H1 (cell line): Measurements from ENCODE around the gene MYH7. TPM values are rescaled to one million over a fixed set of nuclear protein-coding genes. Genes with fewer than 3 reads are reported as not detected.

Source experiments
- ATF3 ChIP-seq: IDR thresholded peaks from 2 replicates; pipeline ENCODE4 v1.6.1; 2011; ENCODE audit warnings: low read depth, mild to moderate bottlenecking, low read length; ENCODE audit not compliant: insufficient read depth
- BCL11A ChIP-seq, 2 experiments: IDR thresholded peaks; one replicate each; pipeline ENCODE4 v1.6.1; 2011; ENCODE audit warnings: low read depth in 2 of 2, low read length in 2 of 2, mild to moderate bottlenecking in 2 of 2
- BRCA1 ChIP-seq: IDR thresholded peaks from 2 replicates; pipeline ENCODE4 v1.6.1; 2012; ENCODE audit warnings: low read depth, low read length, improper control_type of control experiment
- EGR1 ChIP-seq: IDR thresholded peaks from 2 replicates; pipeline ENCODE4 v1.6.1; 2011; ENCODE audit warnings: low read depth, low read length, borderline replicate concordance
- EZH2 ChIP-seq: fragments of 200-600 bp; sonication (generic); IDR thresholded peaks from 2 replicates; pipeline ENCODE4 v1.7.1; 2012; ENCODE audit warnings: low read depth, mild to moderate bottlenecking, moderate library complexity, low read length, inconsistent platforms; ENCODE audit not compliant: severe bottlenecking
- GTF2F1 ChIP-seq: IDR thresholded peaks from 2 replicates; pipeline ENCODE4 v1.6.1; 2012; ENCODE audit warnings: low read depth, low read length, improper control_type of control experiment, borderline replicate concordance
- HDAC2 ChIP-seq, 2 experiments: fragments of 300-600 bp in 1 of 2; sonication (generic) in 1 of 2; IDR thresholded peaks; 2 replicates each; pipeline ENCODE4 v1.6.1; 2011 to 2012; ENCODE audit warnings: low read depth in 2 of 2, low read length in 2 of 2, mild to moderate bottlenecking in 2 of 2, moderate library complexity in 2 of 2, borderline replicate concordance in 1 of 2, inconsistent platforms in 1 of 2
- JUND ChIP-seq: IDR thresholded peaks from 2 replicates; pipeline ENCODE4 v1.6.1; 2011; ENCODE audit warnings: mild to moderate bottlenecking, improper control_type of control experiment, low read length
- KDM1A ChIP-seq: fragments of 200-600, 300-600 bp; sonication (generic); IDR thresholded peaks from 2 replicates; pipeline ENCODE4 v1.7.1; 2016; ENCODE audit warnings: mild to moderate bottlenecking, low read length, borderline replicate concordance
- KDM4A ChIP-seq: IDR thresholded peaks from one replicate; pipeline ENCODE4 v1.7.1; 2012; ENCODE audit warnings: low read depth, mild to moderate bottlenecking, moderate library complexity, low read length, inconsistent platforms; ENCODE audit not compliant: severe bottlenecking
- MAFK ChIP-seq: IDR thresholded peaks from 2 replicates; pipeline ENCODE4 v1.6.1; 2012; ENCODE audit warnings: low read depth, mild to moderate bottlenecking, improper control_type of control experiment, low read length
- MAX ChIP-seq: IDR thresholded peaks from 2 replicates; pipeline ENCODE4 v1.6.1; 2012; ENCODE audit warnings: inconsistent platforms
- PHF8 ChIP-seq: fragments of 200-600 bp; sonication (generic); conservative IDR thresholded peaks from 2 replicates; pipeline ENCODE4 v1.7.1; 2012; ENCODE audit warnings: low read depth, mild to moderate bottlenecking, inconsistent platforms, low read length, moderate library complexity
- POLR2A ChIP-seq, 2 experiments: IDR thresholded peaks; 1 replicate in 1 of 2; 2 replicates in 1 of 2; pipeline ENCODE4 v1.6.1; 2011; ENCODE audit warnings: low read depth in 2 of 2, low read length in 2 of 2, mild to moderate bottlenecking in 2 of 2; ENCODE audit errors: control extremely low read depth in 1 of 2
- POLR2AphosphoS5 ChIP-seq: IDR thresholded peaks from 2 replicates; pipeline ENCODE4 v1.6.1; 2011; ENCODE audit warnings: low read depth, low read length
- POU5F1 ChIP-seq: IDR thresholded peaks from 2 replicates; pipeline ENCODE4 v1.6.1; 2011; ENCODE audit warnings: low read depth, mild to moderate bottlenecking, low read length, moderate library complexity
- RNF2 ChIP-seq: fragments of 200-900, 300-1000 bp; sonication (generic); IDR thresholded peaks from 2 replicates; pipeline ENCODE4 v1.7.1; 2016; ENCODE audit warnings: borderline replicate concordance, low read depth, mild to moderate bottlenecking, antibody characterized with exemption, low read length; ENCODE audit not compliant: poor library complexity, severe bottlenecking; ENCODE audit errors: missing control alignments
- SAP30 ChIP-seq: fragments of 300-600 bp; sonication (generic); IDR thresholded peaks from 2 replicates; pipeline ENCODE4 v1.7.1; 2012; ENCODE audit warnings: low read length, moderate library complexity, mild to moderate bottlenecking, inconsistent platforms; ENCODE audit not compliant: insufficient read depth, insufficient replicate concordance
- SIRT6 ChIP-seq: IDR thresholded peaks from one replicate; pipeline ENCODE4 v1.7.1; 2012; ENCODE audit warnings: low read length, inconsistent platforms
- SP2 ChIP-seq: IDR thresholded peaks from 2 replicates; pipeline ENCODE4 v1.6.1; 2012; ENCODE audit warnings: mild to moderate bottlenecking, low read length, inconsistent platforms
- SP4 ChIP-seq: IDR thresholded peaks from 2 replicates; pipeline ENCODE4 v1.6.1; 2012; ENCODE audit warnings: low read length, inconsistent platforms
- SUZ12 ChIP-seq: fragments of 200-600 bp; sonication (generic); IDR thresholded peaks from 2 replicates; pipeline ENCODE4 v1.6.1; 2012; ENCODE audit warnings: mild to moderate bottlenecking, inconsistent platforms, low read length, moderate library complexity, mixed read lengths
- TAF7 ChIP-seq: optimal IDR thresholded peaks from 2 replicates; pipeline ENCODE3; 2011; ENCODE audit warnings: low read depth, mild to moderate bottlenecking, inconsistent platforms, low read length, moderate library complexity, borderline replicate concordance
- YY1 ChIP-seq: IDR thresholded peaks from 2 replicates; pipeline ENCODE4 v1.6.1; 2011; ENCODE audit warnings: low read depth, mild to moderate bottlenecking, low read length
- ZNF274 ChIP-seq: IDR thresholded peaks from 2 replicates; pipeline ENCODE4 v1.7.0; 2012; ENCODE audit warnings: low read length, borderline replicate concordance; ENCODE audit errors: extremely low read depth
- polyA plus RNA-seq, 7 experiments: library from polyadenylated mRNA; depleted of rRNA in 3 of 7; stranded (reverse) in 5 of 7; unstranded in 2 of 7; fragments of >200 nt in 5 of 7; fragments of 200-250 nt in 2 of 7; gene quantifications; 1 replicate in 5 of 7; 2 replicates in 1 of 7; 4 replicates in 1 of 7; pipeline versions ENCODE4 v1.2.1 to v1.2.3, GENCODE V29; 2011 to 2013; ENCODE audit warnings: missing spikeins in 2 of 7, mixed read lengths in 2 of 7
- total RNA-seq: library from RNA; stranded (reverse); fragmentation: NEBNext Ultra II Directional; extraction: Animal tissue kit (Norgen Biotek cat#: 25700); gene quantifications from 2 replicates; pipeline ENCODE4 v1.2.1, GENCODE V29; 2021

Gene MYH7
- total and polyA plus RNA-seq, 2 of the 8 experiments (the other 6 are each of a cell fraction or from before 2014, with no cell fraction given): not detected

GRCh38 chr14:23365036-23365731 is 70.3 kb downstream of the MYH7 start, which contains the start of gene EFS (continued):
- TF ChIP-seq SUZ12: no peak
- TF ChIP-seq GTF2F1: no peak
- TF ChIP-seq MAX: no peak
- TF ChIP-seq BCL11A (IDR thresholded peaks at IDR 0.05; ENCODE audit: low read depth in 2 of 2, low read length in 2 of 2): no peak
- TF ChIP-seq JUND: no peak
- TF ChIP-seq HDAC2 (IDR thresholded peaks at IDR 0.05; ENCODE audit: borderline replicate concordance in 1 of 2, low read depth in 2 of 2, low read length in 2 of 2): no peak
- no peak for TF ChIP-seq SP4
- TF ChIP-seq BRCA1: no peak
- no peak for TF ChIP-seq PHF8
- no peak for TF ChIP-seq SIRT6
- TF ChIP-seq KDM1A: no peak
- no peak for TF ChIP-seq MAFK
- TF ChIP-seq SAP30: no peak
- peak; percentile 70 for TF ChIP-seq KDM4A
- no peak for TF ChIP-seq SP2
- no peak for TF ChIP-seq EGR1
- peak; percentile 62 for TF ChIP-seq RNF2
- no peak for TF ChIP-seq YY1
- TF ChIP-seq TAF7: no peak
- TF ChIP-seq POLR2A (IDR thresholded peaks at IDR 0.05; ENCODE audit: control extremely low read depth in 1 of 2, low read depth in 2 of 2, low read length in 2 of 2): no peak
- TF ChIP-seq EZH2: no peak
- no peak for TF ChIP-seq POU5F1
- TF ChIP-seq ZNF274: no peak
- TF ChIP-seq ATF3: no peak
- TF ChIP-seq POLR2AphosphoS5: no peak
